ENCODE measurements around the gene CEP63. TPM values are rescaled to one million over a fixed set of nuclear protein-coding genes. Genes with fewer than 3 reads are reported as not detected.

Gene CEP63
- polyA plus RNA-seq, 3 donors: 11.1 to 18.8 (median 17.2) TPM

DNA sequence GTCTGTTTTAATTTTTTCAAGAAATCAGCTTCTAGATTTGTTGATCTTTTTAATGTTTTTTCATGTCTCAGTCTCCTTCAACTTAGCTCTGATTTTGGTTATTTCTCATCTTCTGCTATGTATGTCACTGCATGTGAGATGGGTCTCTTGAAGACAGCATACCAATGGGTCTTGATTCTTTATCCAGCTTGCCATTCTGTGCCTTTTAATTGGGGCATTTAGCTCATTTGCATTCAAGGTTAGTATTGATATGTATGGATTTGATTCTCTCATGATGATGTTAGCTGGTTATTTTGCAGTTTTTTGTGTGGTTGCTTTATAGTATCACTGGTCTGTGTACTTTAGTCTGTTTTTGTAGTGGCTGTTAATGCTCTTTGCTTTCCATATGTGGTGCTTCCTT lies 39.4 kb downstream of the CEP63 start:
- TF ChIP-seq, protein P1, sequence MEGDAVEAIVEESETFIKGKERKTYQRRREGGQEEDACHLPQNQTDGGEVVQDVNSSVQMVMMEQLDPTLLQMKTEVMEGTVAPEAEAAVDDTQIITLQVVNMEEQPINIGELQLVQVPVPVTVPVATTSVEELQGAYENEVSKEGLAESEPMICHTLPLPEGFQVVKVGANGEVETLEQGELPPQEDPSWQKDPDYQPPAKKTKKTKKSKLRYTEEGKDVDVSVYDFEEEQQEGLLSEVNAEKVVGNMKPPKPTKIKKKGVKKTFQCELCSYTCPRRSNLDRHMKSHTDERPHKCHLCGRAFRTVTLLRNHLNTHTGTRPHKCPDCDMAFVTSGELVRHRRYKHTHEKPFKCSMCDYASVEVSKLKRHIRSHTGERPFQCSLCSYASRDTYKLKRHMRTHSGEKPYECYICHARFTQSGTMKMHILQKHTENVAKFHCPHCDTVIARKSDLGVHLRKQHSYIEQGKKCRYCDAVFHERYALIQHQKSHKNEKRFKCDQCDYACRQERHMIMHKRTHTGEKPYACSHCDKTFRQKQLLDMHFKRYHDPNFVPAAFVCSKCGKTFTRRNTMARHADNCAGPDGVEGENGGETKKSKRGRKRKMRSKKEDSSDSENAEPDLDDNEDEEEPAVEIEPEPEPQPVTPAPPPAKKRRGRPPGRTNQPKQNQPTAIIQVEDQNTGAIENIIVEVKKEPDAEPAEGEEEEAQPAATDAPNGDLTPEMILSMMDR (IDR thresholded peaks at IDR 0.05): no peak
- no peak for DNase-seq
- Histone ChIP-seq H3K27me3 (ENCODE audit: control insufficient read depth in 2 of 2, insufficient read depth in 2 of 2, low read length in 2 of 2) (no peaks in the 10 kb centered on the region), H3K36me3 (replicated peaks in 1 of 2; ENCODE audit: control insufficient read depth in 1 of 2, insufficient read depth in 2 of 2, low read length in 2 of 2) (peaks cover 0 to 45% of the 10 kb centered on the region in 2 donors), H3K4me2 (replicated peaks; ENCODE audit: extremely low read depth, low read length, poor library complexity, severe bottlenecking) (no peak overlapping the region), H3K79me2 (ENCODE audit: insufficient read depth, low read length) (peaks cover 74% of the 10 kb centered on the region), H3K9ac (ENCODE audit: insufficient read depth, low read length, poor library complexity, severe bottlenecking) (no peak overlapping the region), H3K27ac (ENCODE audit: low read depth in 1 of 2, low read length in 2 of 2) (no peak overlapping the region), H4K20me1 (ENCODE audit: insufficient read depth, low read length) (peaks cover 19% of the 10 kb centered on the region), H3K9me3 (replicated peaks in 1 of 2; ENCODE audit: control insufficient read depth in 1 of 2, insufficient read depth in 1 of 2, low read length in 2 of 2) (peaks cover 5 to 35% of the 10 kb centered on the region in 2 donors), H3K4me1 (ENCODE audit: control insufficient read depth in 1 of 2, insufficient read depth in 2 of 2, low read length in 2 of 2) (no peaks in the 10 kb centered on the region), H2AFZ (ENCODE audit: insufficient read depth, low read depth, low read length, poor library complexity, severe bottlenecking) (no peak overlapping the region), H3K4me3 (replicated peaks in 1 of 3; ENCODE audit: low read depth in 2 of 3, low read length in 3 of 3) (no peak overlapping the region)
- no peak overlapping the region for H3K4me3 Mint-ChIP-seq
- intact Hi-C loops (cut with micrococcal nuclease): no loop called here
- H3K9me3 Mint-ChIP-seq: peaks cover 28 to 40% (median 34%) of the 10 kb centered on the region in 7 donors
- peaks cover 47 to 50% of the 10 kb centered on the region in 2 donors for H3K36me3 Mint-ChIP-seq
- H3K27ac Mint-ChIP-seq: no peak overlapping the region
- H3K4me1 Mint-ChIP-seq: peaks cover 4% of the 10 kb centered on the region
- no peaks in the 10 kb centered on the region for H3K27me3 Mint-ChIP-seq (ENCODE audit: low read depth in 3 of 3)

GRCh38 chr3:134526319-134526718 lies 40.5 kb downstream of the CEP63 start:
- peaks cover 79% of the 10 kb centered on the region for H3K79me2 ChIP-seq (ENCODE audit: insufficient read depth, low read length)
- H3K36me3 Mint-ChIP-seq: peaks cover 42 to 45% of the 10 kb centered on the region in 2 donors
- intact Hi-C loops (cut with micrococcal nuclease): no loop called here

More at GRCh38 chr3:134526319-134526718, 40.5 kb downstream of the CEP63 start:
- Histone ChIP-seq H3K9me3 (replicated peaks in 1 of 2; ENCODE audit: control insufficient read depth in 1 of 2, insufficient read depth in 1 of 2, low read length in 2 of 2) (peaks cover 5 to 35% of the 10 kb centered on the region in 2 donors), H2AFZ (ENCODE audit: insufficient read depth, low read depth, low read length, poor library complexity, severe bottlenecking) (no peak overlapping the region), H3K27ac (ENCODE audit: low read depth in 1 of 2, low read length in 2 of 2) (no peak overlapping the region), H4K20me1 (ENCODE audit: insufficient read depth, low read length) (peaks cover 19% of the 10 kb centered on the region), H3K27me3 (ENCODE audit: control insufficient read depth in 2 of 2, insufficient read depth in 2 of 2, low read length in 2 of 2) (no peaks in the 10 kb centered on the region), H3K9ac (ENCODE audit: insufficient read depth, low read length, poor library complexity, severe bottlenecking) (no peak overlapping the region), H3K4me2 (replicated peaks; ENCODE audit: extremely low read depth, low read length, poor library complexity, severe bottlenecking) (no peak overlapping the region), H3K36me3 (replicated peaks in 1 of 2; ENCODE audit: control insufficient read depth in 1 of 2, insufficient read depth in 2 of 2, low read length in 2 of 2) (peaks cover 0 to 42% of the 10 kb centered on the region in 2 donors), H3K4me3 (replicated peaks in 1 of 3; ENCODE audit: low read depth in 2 of 3, low read length in 3 of 3) (no peak overlapping the region), H3K4me1 (ENCODE audit: control insufficient read depth in 1 of 2, insufficient read depth in 2 of 2, low read length in 2 of 2) (no peaks in the 10 kb centered on the region)
- Mint-ChIP-seq H3K9me3 (peaks cover 28 to 40% (median 34%) of the 10 kb centered on the region in 7 donors), H3K27me3 (ENCODE audit: low read depth in 3 of 3) (no peaks in the 10 kb centered on the region), H3K27ac (no peak overlapping the region), H3K4me3 (no peak overlapping the region), H3K4me1 (peaks cover 4% of the 10 kb centered on the region)
- DNase-seq: no peak
- 100% methylated on average over 1 of the region's 1 CpG for WGBS (ENCODE audit: insufficient coverage)
- TF ChIP-seq, protein P1 (IDR thresholded peaks at IDR 0.05): no peak
